Endothelial cell of umbilical vein (primary cell): Measurements from ENCODE around the gene HIVEP1. TPM values are rescaled to one million over a fixed set of nuclear protein-coding genes. Genes with fewer than 3 reads are reported as not detected.

ENCODE experiments used
- BruUV-seq: library from RNA; stranded (reverse); fragments of 400-500 nt; replicated peaks from 2 replicates; lab custom pipeline; 2021; lab: Mats Ljungman, UMichigan
- CTCF ChIA-PET: fragments of 300-600, 350-600 bp; sonication (Branson Sonifier 250); formaldehyde crosslinking; loops from one replicate; lab custom pipeline; 2021; ENCODE audit warnings: antibody characterized with exemption, inconsistent platforms; lab: Charles Lee
- POLR2A ChIA-PET: fragments of 300-600, 350-600 bp; sonication (Branson Sonifier 250); formaldehyde crosslinking; loops from one replicate; lab custom pipeline; 2021; ENCODE audit warnings: antibody characterized with exemption, inconsistent platforms; lab: Charles Lee
- DNase-seq: peaks from one replicate; pipeline ENCODE4 v3.0.0-alpha.2; 2011; ENCODE audit warnings: low read depth, low spot score
- FAIRE-seq: peaks from 2 replicates; lab custom pipeline; 2011; peaks lifted over from hg19 to GRCh38; lab: Jason Lieb, UNC
- H2AFZ ChIP-seq: 2 replicates; pipeline ENCODE4 v1.6.0; 2012; ENCODE audit warnings: low read depth, low read length, control low read depth, inconsistent platforms
- H3K27ac ChIP-seq: 2 replicates; pipeline ENCODE4 v1.5.1; 2011; ENCODE audit warnings: low read depth, mild to moderate bottlenecking, control low read depth, low read length, moderate library complexity; ENCODE audit not compliant: insufficient read depth
- H3K27me3 ChIP-seq, 2 experiments: 2 replicates each; pipeline versions ENCODE4 v1.6.0 to v1.6.1; 2011; ENCODE audit warnings: low read length in 2 of 2, mixed read lengths in 1 of 2; ENCODE audit not compliant: control insufficient read depth in 2 of 2, insufficient read depth in 2 of 2
- H3K36me3 ChIP-seq, 2 experiments: 2 replicates in 1 of 2; 3 replicates in 1 of 2; pipeline ENCODE4 v1.5.1; 2011; ENCODE audit warnings: low read length in 2 of 2, mild to moderate bottlenecking in 1 of 2, moderate library complexity in 1 of 2; ENCODE audit not compliant: control insufficient read depth in 2 of 2, insufficient read depth in 2 of 2; ENCODE audit errors: extremely low read depth in 1 of 2
- H3K4me1 ChIP-seq: 3 replicates; pipeline ENCODE4 v1.5.1; 2011; ENCODE audit warnings: mild to moderate bottlenecking, low read length; ENCODE audit not compliant: control insufficient read depth, insufficient read depth; ENCODE audit errors: extremely low read depth
- H3K4me2 ChIP-seq: 2 replicates; pipeline ENCODE4 v1.6.1; 2011; ENCODE audit warnings: low read length, control low read depth, mixed read lengths; ENCODE audit not compliant: insufficient read depth
- H3K4me3 ChIP-seq, 3 experiments: fragments of 200-600 bp in 1 of 3; sonication (generic), shearing (Covaris generic) in 1 of 3; replicated peaks in 1 of 3; 2 replicates each; pipeline ENCODE4 v1.5.1; 2011 to 2016; ENCODE audit warnings: control low read depth in 3 of 3, low read length in 3 of 3, mild to moderate bottlenecking in 2 of 3, inconsistent platforms in 1 of 3, low read depth in 1 of 3, moderate library complexity in 1 of 3; ENCODE audit not compliant: insufficient read depth in 1 of 3
- H3K79me2 ChIP-seq: 2 replicates; pipeline ENCODE4 v1.6.0; 2012; ENCODE audit warnings: low read length, inconsistent platforms; ENCODE audit not compliant: control insufficient read depth, insufficient read depth
- H3K9ac ChIP-seq: replicated peaks from 2 replicates; pipeline ENCODE3; 2011; ENCODE audit warnings: low read length, control low read depth; ENCODE audit not compliant: insufficient read depth; ENCODE audit errors: extremely low read depth
- H3K9me1 ChIP-seq: replicated peaks from 3 replicates; pipeline ENCODE4 v1.6.0; 2011; ENCODE audit warnings: mild to moderate bottlenecking, low read length; ENCODE audit not compliant: control insufficient read depth, insufficient read depth; ENCODE audit errors: extremely low read depth
- H3K9me3 ChIP-seq: replicated peaks from 2 replicates; pipeline ENCODE4 v1.5.1; 2012; ENCODE audit warnings: low read length, inconsistent platforms; ENCODE audit not compliant: control insufficient read depth, insufficient read depth
- H4K20me1 ChIP-seq: replicated peaks from 2 replicates; pipeline ENCODE3; 2011; ENCODE audit warnings: mild to moderate bottlenecking, low read length; ENCODE audit not compliant: control insufficient read depth, insufficient read depth; ENCODE audit errors: extremely low read depth
- EZH2 ChIP-seq: IDR thresholded peaks from 2 replicates; pipeline ENCODE4 v1.6.1; 2012; ENCODE audit warnings: borderline replicate concordance, low read depth, mild to moderate bottlenecking, moderate library complexity, low read length, inconsistent platforms; ENCODE audit not compliant: severe bottlenecking
- FOS ChIP-seq: IDR thresholded peaks from 2 replicates; pipeline ENCODE4 v1.6.1; 2011; ENCODE audit warnings: mild to moderate bottlenecking, low read length, moderate library complexity, borderline replicate concordance; ENCODE audit not compliant: insufficient read depth
- MYC ChIP-seq: IDR thresholded peaks from one replicate; pipeline ENCODE4 v1.6.1; 2011; ENCODE audit warnings: mild to moderate bottlenecking, low read depth, low read length
- dilution Hi-C: fragments of 300-500 bp; cut with MboI; formaldehyde crosslinking; loops from one replicate; pipeline ENCODE4 v1.15.0; 2019; ENCODE audit warnings: low sequenced_read_pairs; ENCODE audit not compliant: extremely low pct_ligation_motif_present
- intact Hi-C: fragments of 100-400 bp; cut with micrococcal nuclease; formaldehyde crosslinking; loops from one replicate; pipeline ENCODE4 v1.10.0; 2022
- polyA plus RNA-seq, 4 experiments: library from polyadenylated mRNA; depleted of rRNA in 3 of 4; stranded (reverse) in 3 of 4; unstranded in 1 of 4; fragments of >200 nt; gene quantifications; 2 replicates each; pipeline versions ENCODE4 v1.2.1 to v1.2.3, GENCODE V29; 2011 to 2012; ENCODE audit warnings: missing spikeins in 1 of 4
- total RNA-seq: library from RNA; stranded (reverse); gene quantifications from 2 replicates; pipeline ENCODE4 v1.2.3, GENCODE V29; 2021
- TF ChIP-seq, protein P1 (sequence below): IDR thresholded peaks from 2 replicates; pipeline ENCODE4 v1.6.1; 2011; ENCODE audit not compliant: insufficient read depth, insufficient read length

The HIVEP1 gene
- total and polyA plus RNA-seq, 2 donors (not counting 3 experiments of a cell fraction or from before 2014, with no cell fraction given) = 33.5 to 49.2 TPM

DNA sequence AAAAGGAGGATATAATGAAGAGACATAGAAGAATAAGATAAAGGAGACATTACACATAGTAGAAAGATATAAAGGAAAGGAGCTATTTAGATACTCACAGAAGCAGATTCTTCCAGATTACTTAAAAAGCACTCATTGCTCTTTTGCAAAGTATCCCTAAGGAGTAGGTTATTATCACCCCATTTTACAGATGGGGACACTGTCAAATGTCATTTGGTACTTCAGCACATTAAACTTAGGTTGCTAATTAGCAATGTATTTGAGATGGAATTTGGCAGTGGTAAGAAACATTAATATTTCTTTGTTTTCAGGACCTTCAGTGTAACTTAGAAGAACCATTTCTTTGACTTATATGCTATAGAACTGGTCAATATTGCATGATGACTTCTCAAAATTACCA lies 11.9 kb upstream of the HIVEP1 start:
- Histone ChIP-seq H3K4me2 (no peak overlapping the region), H3K27me3 (no peaks in the 10 kb centered on the region), H3K9ac (no peak overlapping the region), H3K4me1 (no peaks in the 10 kb centered on the region), H3K9me1 (no peaks in the 10 kb centered on the region), H3K27ac (no peak overlapping the region), H3K4me3 (no peak overlapping the region), H3K9me3 (no peaks in the 10 kb centered on the region), H4K20me1 (no peaks in the 10 kb centered on the region), H2AFZ (no peak overlapping the region), H3K79me2 (no peaks in the 10 kb centered on the region), H3K36me3 (no peaks in the 10 kb centered on the region)
- dilution Hi-C loops (no loop called here), intact Hi-C loops (no loop called here)
- TF ChIP-seq EZH2 (no peak), FOS (no peak)
- TF ChIP-seq, protein P1, sequence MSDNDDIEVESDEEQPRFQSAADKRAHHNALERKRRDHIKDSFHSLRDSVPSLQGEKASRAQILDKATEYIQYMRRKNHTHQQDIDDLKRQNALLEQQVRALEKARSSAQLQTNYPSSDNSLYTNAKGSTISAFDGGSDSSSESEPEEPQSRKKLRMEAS = no peak
- FAIRE-seq = no peak
- CTCF ChIA-PET = interaction anchor here (1.2 kb wide), 1 partner anchor 10 kb away, joined by 3 read pairs; no protein-coding TSS in a partner anchor
- DNase-seq = no peak
- BruUV-seq = no TSS peak
- POLR2A ChIA-PET = no interaction called here

DNA sequence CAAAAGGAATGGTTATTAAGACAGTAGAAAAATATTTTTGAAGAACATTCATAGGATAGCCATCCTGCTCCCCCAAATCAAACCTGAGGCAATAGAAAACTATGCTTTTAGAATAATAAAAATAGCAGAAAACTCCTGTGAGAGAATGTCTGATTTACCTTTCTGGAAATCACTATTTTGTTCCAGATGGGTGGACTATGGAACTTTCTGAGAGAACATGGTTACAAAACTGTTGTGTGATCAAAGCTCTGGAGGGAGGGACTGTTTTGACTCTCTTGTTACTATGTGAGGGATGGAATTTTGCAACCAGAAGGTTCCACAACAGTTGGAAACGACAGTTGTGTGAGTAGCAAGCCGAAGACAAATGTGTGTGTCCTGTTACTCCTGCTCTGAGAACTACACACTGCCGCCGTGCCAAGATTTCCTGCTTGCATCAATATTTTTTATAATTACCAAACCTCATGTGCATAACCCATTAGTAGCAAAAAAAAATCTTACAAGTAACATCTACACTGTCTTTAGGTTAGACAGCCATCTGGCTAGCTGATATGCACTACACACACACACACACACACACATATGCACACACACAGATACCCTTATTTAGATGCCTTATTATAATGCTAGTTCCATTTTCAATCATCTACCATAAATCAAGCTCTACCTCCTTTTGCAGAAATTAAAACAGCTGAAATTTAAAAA lies 11.0 kb upstream of the HIVEP1 start:
- H3K4me2 ChIP-seq = no peak overlapping the region
- ChIA-PET POLR2A (no interaction called here), CTCF (interaction anchor here (0.7 to 1.7 kb wide), 4 partner anchors 10 to 345 kb away, joined by 3 to 8 read pairs (median 3); no protein-coding TSS in a partner anchor)
- H3K9me1 ChIP-seq = no peaks in the 10 kb centered on the region
- no peak for DNase-seq
- no peak overlapping the region for H2AFZ ChIP-seq
- intact Hi-C loops = no loop called here
- TF ChIP-seq MYC = no peak
- H3K9me3 ChIP-seq = no peaks in the 10 kb centered on the region
- H3K36me3 ChIP-seq = no peaks in the 10 kb centered on the region
- H3K27me3 ChIP-seq = no peaks in the 10 kb centered on the region
- dilution Hi-C loops = no loop called here
- H4K20me1 ChIP-seq = no peaks in the 10 kb centered on the region
- no peak for FAIRE-seq
- no peak overlapping the region for H3K27ac ChIP-seq
- H3K9ac ChIP-seq = no peak overlapping the region
- no peaks in the 10 kb centered on the region for H3K4me1 ChIP-seq
- no TSS peak for BruUV-seq
- no peak overlapping the region for H3K4me3 ChIP-seq
- H3K79me2 ChIP-seq = no peaks in the 10 kb centered on the region
